PC-9 (cell line): ENCODE measurements around the gene TMEM135. TPM values are rescaled to one million over a fixed set of nuclear protein-coding genes. Genes with fewer than 3 reads are reported as not detected.
"Not testable (repeated sequence)": the region's sequence is repeated elsewhere in the genome, so short reads cannot be mapped to it uniquely, and the experiment has no call there.

Source experiments
- BruUV-seq: library from RNA; stranded (reverse); fragments of 400-500 nt; replicated peaks from 2 replicates; lab custom pipeline; 2021; lab: Mats Ljungman, UMichigan
- CTCF ChIA-PET: fragments of 300-600 bp; sonication (Branson Sonifier 250); formaldehyde crosslinking; loops from one replicate; lab custom pipeline; 2022; ENCODE audit warnings: antibody characterized with exemption; lab: Charles Lee
- POLR2A ChIA-PET: fragments of 300-600 bp; sonication (Branson Sonifier 250); formaldehyde crosslinking; loops from one replicate; lab custom pipeline; 2022; ENCODE audit warnings: antibody characterized with exemption; ENCODE audit not compliant: unreplicated experiment; lab: Charles Lee
- DNase-seq, 2 experiments: peaks; one replicate each; pipeline versions ENCODE4 v3.0.0 to v3.0.0-alpha.2; 2015 to 2022; ENCODE audit warnings: mixed read lengths in 1 of 2
- H2AFZ ChIP-seq: fragments of 200-600 bp; sonication (generic); 2 replicates; pipeline ENCODE4 v1.8.1; 2017; ENCODE audit warnings: antibody characterized with exemption
- H3F3A ChIP-seq: fragments of 200-600 bp; sonication (generic); 2 replicates; pipeline ENCODE4 v1.8.1; 2017; ENCODE audit warnings: antibody characterized with exemption, mild to moderate bottlenecking, low read depth; ENCODE audit not compliant: insufficient read depth
- H3K27ac ChIP-seq: fragments of 200-600 bp; sonication (generic); 2 replicates; pipeline ENCODE4 v1.6.1; 2016; ENCODE audit warnings: mixed run types
- H3K27me3 ChIP-seq: fragments of 200-600 bp; sonication (generic); 2 replicates; pipeline ENCODE4 v1.6.1; 2016; ENCODE audit warnings: low read depth, mixed run types; ENCODE audit not compliant: insufficient read depth
- H3K36me3 ChIP-seq: fragments of 200-600 bp; sonication (generic); 2 replicates; pipeline ENCODE4 v1.6.1; 2016; ENCODE audit warnings: low read depth, mixed run types
- H3K4me1 ChIP-seq: fragments of 200-600 bp; sonication (generic); replicated peaks from 2 replicates; pipeline ENCODE4 v1.6.1; 2016; ENCODE audit warnings: mixed run types; ENCODE audit not compliant: insufficient read depth
- H3K4me2 ChIP-seq: fragments of 200-600 bp; sonication (generic); 2 replicates; pipeline ENCODE4 v1.6.1; 2017; ENCODE audit warnings: mixed run types
- H3K4me3 ChIP-seq: fragments of 200-600 bp; sonication (generic); 2 replicates; pipeline ENCODE4 v1.6.1; 2016; ENCODE audit warnings: mixed run types
- H3K79me2 ChIP-seq: fragments of 200-600 bp; sonication (generic); 2 replicates; pipeline ENCODE4 v1.6.1; 2017; ENCODE audit warnings: low read depth, mixed run types
- H3K9me2 ChIP-seq: fragments of 200-600 bp; sonication (generic); 2 replicates; pipeline ENCODE4 v1.8.1; 2017; ENCODE audit warnings: mild to moderate bottlenecking; ENCODE audit not compliant: insufficient read depth
- H3K9me3 ChIP-seq: fragments of 200-600 bp; sonication (generic); 2 replicates; pipeline ENCODE4 v1.8.1; 2016; ENCODE audit warnings: low read depth; ENCODE audit not compliant: insufficient read depth
- H4K20me1 ChIP-seq: fragments of 200-600 bp; sonication (generic); 2 replicates; pipeline ENCODE4 v1.8.1; 2017; ENCODE audit not compliant: insufficient read depth
- CTCF ChIP-seq: fragments of 200-600 bp; sonication (generic); conservative IDR thresholded peaks from 2 replicates; pipeline ENCODE4 v1.6.1; 2017; ENCODE audit warnings: mixed run types, antibody characterized with exemption, mild to moderate bottlenecking, moderate library complexity
- EZH2 ChIP-seq: fragments of 200-600 bp; sonication (generic); IDR thresholded peaks from 2 replicates; pipeline ENCODE4 v1.8.0; 2017; ENCODE audit warnings: antibody characterized with exemption, low read depth
- intact Hi-C: fragments of 100-400 bp; cut with micrococcal nuclease; formaldehyde crosslinking; loops from one replicate; pipeline ENCODE4 v1.10.0; 2022; ENCODE audit not compliant: unreplicated experiment
- total RNA-seq: library from RNA; stranded (reverse); gene quantifications from 2 replicates; pipeline ENCODE4 v1.2.3, GENCODE V29; 2021

The TMEM135 gene
- total RNA-seq, 1 experiment from 2014 or later: 42.0 TPM

- no TSS peak for BruUV-seq
- Histone ChIP-seq H3K4me1 (no peaks in the 10 kb centered on the region), H3F3A (0 out of 2 replicates have a peak, but pooled peaks cover 3% of the 10 kb centered on the region), H3K27me3 (no peaks in the 10 kb centered on the region), H3K36me3 (no peaks in the 10 kb centered on the region), H3K4me2 (no peak overlapping the region), H2AFZ (no peak overlapping the region), H3K4me3 (no peak overlapping the region), H3K27ac (no peak overlapping the region), H4K20me1 (no peaks in the 10 kb centered on the region), H3K9me3 (no peaks in the 10 kb centered on the region), H3K79me2 (no peaks in the 10 kb centered on the region), H3K9me2 (no peaks in the 10 kb centered on the region)
- DNase-seq: peak in 1 of 2 experiments; percentile 43
- ChIA-PET POLR2A (no interaction called here), CTCF (no interaction called here)
- no peak for TF ChIP-seq CTCF
- TF ChIP-seq EZH2: no peak
- intact Hi-C loops: no loop called here
These were observed 243.8 kb downstream of the TMEM135 start for GRCh38 chr11:87281496-87281895.

- no peak for DNase-seq
- Histone ChIP-seq H4K20me1 (no peaks in the 10 kb centered on the region), H3K4me1 (no peaks in the 10 kb centered on the region), H3K4me2 (no peak overlapping the region), H3F3A (peaks cover 12% of the 10 kb centered on the region; the same call in 1 of the 2 replicates), H3K79me2 (no peaks in the 10 kb centered on the region), H3K36me3 (no peaks in the 10 kb centered on the region), H3K9me2 (no peaks in the 10 kb centered on the region), H3K27ac (no peak overlapping the region), H3K9me3 (no peaks in the 10 kb centered on the region), H3K27me3 (no peaks in the 10 kb centered on the region), H3K4me3 (no peak overlapping the region), H2AFZ (no peak overlapping the region)
- POLR2A ChIA-PET: no interaction called here
- CTCF ChIA-PET: no interaction called here
- TF ChIP-seq CTCF: no peak
- intact Hi-C loops: no loop called here
- no TSS peak for BruUV-seq
These were observed 246.6 kb downstream of the TMEM135 start for GRCh38 chr11:87284306-87284705.

GRCh38 chr11:87285674-87286073 is 247.9 kb downstream of the TMEM135 start:
- H3K9me3 ChIP-seq, H3K4me3 ChIP-seq, POLR2A ChIA-PET, DNase-seq, H3K27ac ChIP-seq, H3K79me2 ChIP-seq, intact Hi-C loops, H3K9me2 ChIP-seq, H3K36me3 ChIP-seq, CTCF ChIA-PET, H3K4me2 ChIP-seq, H3K27me3 ChIP-seq, H2AFZ ChIP-seq, BruUV-seq, H4K20me1 ChIP-seq, H3K4me1 ChIP-seq: not testable (repeated sequence)
- peaks cover 18% of the 10 kb centered on the region for H3F3A ChIP-seq

GRCh38 chr11:87286338-87286737 is 248.6 kb downstream of the TMEM135 start:
- no peak overlapping the region for H3K27ac ChIP-seq
- H3K4me1 ChIP-seq: no peaks in the 10 kb centered on the region
- no peak overlapping the region for H3K4me3 ChIP-seq
- H3K79me2 ChIP-seq: no peaks in the 10 kb centered on the region
- no peaks in the 10 kb centered on the region for H3K27me3 ChIP-seq
- no peak overlapping the region for H2AFZ ChIP-seq
- no peak for DNase-seq
- no peaks in the 10 kb centered on the region for H3K36me3 ChIP-seq
- no peak overlapping the region for H3K4me2 ChIP-seq
- CTCF ChIA-PET: interaction anchor here (0.6 kb wide), 1 partner anchor 252 kb away, joined by 3 read pairs; no protein-coding TSS in a partner anchor
- no TSS peak for BruUV-seq
- no peaks in the 10 kb centered on the region for H3K9me3 ChIP-seq
- no peak for TF ChIP-seq EZH2
- no peak for TF ChIP-seq CTCF
- H3F3A ChIP-seq: peaks cover 18% of the 10 kb centered on the region
- intact Hi-C loops: no loop called here
- H4K20me1 ChIP-seq: peaks cover 5% of the 10 kb centered on the region; the same call in 1 of the 2 replicates
- H3K9me2 ChIP-seq: no peaks in the 10 kb centered on the region
- POLR2A ChIA-PET: no interaction called here
